Psoas muscle (tissue), 8 donors: ENCODE data around the gene RBM12. TPM values are rescaled to one million over a fixed set of nuclear protein-coding genes. Genes with fewer than 3 reads are reported as not detected.
"Not testable (repeated sequence)": the region's sequence is repeated elsewhere in the genome, so short reads cannot be mapped to it uniquely, and the experiment has no call there.

Experiments
- ATAC-seq, 4 donors: fragments of 200-7000 bp; cut with Tn5 transposase; one replicate each; pipeline ENCODE4 v1.9.1; 2020; ENCODE audit warnings: moderate library complexity in 3 of 4, mild to moderate bottlenecking in 2 of 4
- DNase-seq, 2 donors: peaks; one replicate each; pipeline ENCODE4 v3.0.0-alpha.2; 2020
- H3K27ac ChIP-seq: fragments of 200-600 bp; one replicate; pipeline ENCODE4 v1.8.0; 2022
- H3K27me3 ChIP-seq, 3 donors: fragments of 200-600 bp in 1 of 3; one replicate each; pipeline versions ENCODE4 v1.6.1 to v1.8.0; 2013 to 2022; ENCODE audit warnings: low read length in 2 of 3, mild to moderate bottlenecking in 2 of 3, moderate library complexity in 1 of 3; ENCODE audit not compliant: insufficient read depth in 3 of 3
- H3K36me3 ChIP-seq, 2 donors: fragments of 200-600 bp in 1 of 2; one replicate each; pipeline versions ENCODE4 v1.6.1 to v1.8.0; 2013 to 2022; ENCODE audit warnings: low read depth in 1 of 2, mild to moderate bottlenecking in 1 of 2, moderate library complexity in 1 of 2; ENCODE audit not compliant: insufficient read depth in 1 of 2
- H3K4me1 ChIP-seq: fragments of 200-600 bp; one replicate; pipeline ENCODE4 v1.8.0; 2022
- H3K4me3 ChIP-seq: fragments of 200-600 bp; one replicate; pipeline ENCODE4 v1.8.0; 2022; ENCODE audit warnings: mild to moderate bottlenecking
- H3K9me3 ChIP-seq: fragments of 200-600 bp; one replicate; pipeline ENCODE4 v1.8.0; 2022
- CTCF ChIP-seq: fragments of 200-600 bp; IDR thresholded peaks from one replicate; pipeline ENCODE4 v1.8.0; 2022; ENCODE audit warnings: antibody characterized with exemption
- WGBS, 3 donors: extraction: QIAGEN DNeasy Blood & Tissue Kit; methylation state at CpG; one replicate each; pipeline versions ENCODE4 v1.1.6 to v1.1.7; 2013; 5-methylcytosine and 5-hydroxymethylcytosine counted together
- intact Hi-C, 2 donors: fragments of 100-400 bp; cut with DNase I; formaldehyde crosslinking; loops; one replicate each; pipeline versions ENCODE4 v1.11.0 to v1.14.2; 2022
- polyA plus RNA-seq, 3 donors: library from polyadenylated mRNA; stranded (reverse); fragments of 200-250 nt; gene quantifications; one replicate each; pipeline ENCODE4 v1.2.3, GENCODE V29; 2013
- total RNA-seq, 4 donors: library from RNA; stranded (reverse); fragmentation: NEBNext Ultra II Directional in 2 of 4; extraction: Animal tissue kit (Norgen Biotek cat#: 25700) in 2 of 4; gene quantifications; one replicate each; pipeline versions ENCODE4 v1.2.1 to v1.2.4, GENCODE V29; 2021 to 2023
- donor health status: healthy with polysubstance abuse.
- donor health status: DM: no; HTN: no; CAD: no; lungs with moderate emphysema.
- donor health status: Bipolar disorder and iron deficiency.
- donor health status: healthy.
- donor health status: DM: yes; HTN: yes; CAD: no.
- donor health status: DM: no; HTN: no; CAD: no.
- donor health status: DM: no; HTN: no; CAD: no.
- donor health status: DM: yes; HTN: yes; CAD: no.

The RBM12 gene
- total and polyA plus RNA-seq, 7 donors, result 5.3 to 61.5 (median 22.5) TPM

GRCh38 chr20:35695978-35696377, 31.3 kb upstream of the RBM12 start:
- ATAC-seq (no peak), DNase-seq (no peak)
- intact Hi-C loops, result loop anchor here in 1 of 2 donors (10.0 kb wide), 1 partner anchor 91 kb away; no protein-coding TSS in a partner anchor
- H3K4me1 ChIP-seq, result peaks cover 21% of the 10 kb centered on the region
- H3K27ac ChIP-seq, result no peak overlapping the region
- H3K9me3 ChIP-seq, result no peaks in the 10 kb centered on the region
- H3K4me3 ChIP-seq, result no peak overlapping the region
- TF ChIP-seq CTCF, result no peak
- 77 to 95% (median 84%) methylated on average over 4 of the region's 4 CpGs for WGBS, 3 donors
- no peaks in the 10 kb centered on the region for H3K27me3 ChIP-seq
- H3K36me3 ChIP-seq, result peaks cover 2 to 65% of the 10 kb centered on the region in 2 donors

GRCh38 chr20:35695245-35695749, 30.6 kb upstream of the RBM12 start:
- Histone ChIP-seq H3K4me1 (peaks cover 14% of the 10 kb centered on the region), H3K4me3 (no peak overlapping the region), H3K9me3 (no peaks in the 10 kb centered on the region), H3K27ac (no peak overlapping the region), H3K27me3 (no peaks in the 10 kb centered on the region), H3K36me3 (peaks cover 2 to 66% of the 10 kb centered on the region in 2 donors)
- ATAC-seq, result no peak
- DNase-seq, result no peak
- intact Hi-C loops, result loop anchor here in 1 of 2 donors (10.0 kb wide), 1 partner anchor 90 kb away; no protein-coding TSS in a partner anchor
- WGBS, 3 donors, result 34 to 77% (median 64%) methylated on average over 2 of the region's 2 CpGs
- TF ChIP-seq CTCF, result no peak

GRCh38 chr20:35690265-35690664, 25.6 kb upstream of the RBM12 start:
- Histone ChIP-seq H3K4me1 (no peaks in the 10 kb centered on the region), H3K27me3 (no peaks in the 10 kb centered on the region), H3K36me3 (peaks cover 5 to 100% of the 10 kb centered on the region in 2 donors), H3K4me3 (no peak overlapping the region), H3K27ac (no peak overlapping the region), H3K9me3 (no peaks in the 10 kb centered on the region)
- DNase-seq, result no peak
- intact Hi-C loops, result loop anchor here (5.0 to 10.0 kb wide), 2 partner anchors 85 to 442 kb away; no protein-coding TSS in a partner anchor
- ATAC-seq, result no peak
- WGBS, 3 donors, result 80 to 88% (median 86%) methylated on average over 4 of the region's 4 CpGs
- TF ChIP-seq CTCF, result no peak

- H3K9me3 ChIP-seq, DNase-seq, H3K4me3 ChIP-seq, H3K27me3 ChIP-seq, H3K4me1 ChIP-seq, intact Hi-C loops, ATAC-seq, H3K27ac ChIP-seq: not testable (repeated sequence)
- H3K36me3 ChIP-seq, result peaks cover 3 to 76% of the 10 kb centered on the region in 2 donors
- WGBS, 3 donors, result 92 to 94% (median 94%) methylated on average over 11 of the region's 11 CpGs
These were observed 22.2 kb upstream of the RBM12 start for GRCh38 chr20:35686872-35687271.

GRCh38 chr20:35685368-35685767, 20.7 kb upstream of the RBM12 start:
- intact Hi-C loops, H3K9me3 ChIP-seq, ATAC-seq, H3K4me3 ChIP-seq, H3K27me3 ChIP-seq, H3K27ac ChIP-seq, H3K4me1 ChIP-seq, DNase-seq: not testable (repeated sequence)
- 94 to 98% (median 97%) methylated on average over 9 of the region's 9 CpGs for WGBS, 3 donors
- H3K36me3 ChIP-seq, result peaks cover 3 to 75% of the 10 kb centered on the region in 2 donors

- DNase-seq (no peak), ATAC-seq (no peak)
- Histone ChIP-seq H3K4me1 (no peaks in the 10 kb centered on the region), H3K27me3 (no peaks in the 10 kb centered on the region), H3K27ac (no peak overlapping the region), H3K4me3 (no peak overlapping the region), H3K9me3 (no peaks in the 10 kb centered on the region), H3K36me3 (peaks cover 0 to 72% of the 10 kb centered on the region in 2 donors)
- intact Hi-C loops, result no loop called here
- 99 to 100% (median 100%) methylated on average over 1 of the region's 1 CpG for WGBS, 3 donors
- no peak for TF ChIP-seq CTCF
These were observed 17.3 kb upstream of the RBM12 start for GRCh38 chr20:35681960-35682359.
